ENCODE measurements around the gene ADGRV1. TPM values are rescaled to one million over a fixed set of nuclear protein-coding genes. Genes with fewer than 3 reads are reported as not detected.

The ADGRV1 gene
- total and polyA plus RNA-seq, 2 donors (not counting 3 experiments of a cell fraction or from before 2014, with no cell fraction given) = 0.11 to 0.55 TPM

DNA sequence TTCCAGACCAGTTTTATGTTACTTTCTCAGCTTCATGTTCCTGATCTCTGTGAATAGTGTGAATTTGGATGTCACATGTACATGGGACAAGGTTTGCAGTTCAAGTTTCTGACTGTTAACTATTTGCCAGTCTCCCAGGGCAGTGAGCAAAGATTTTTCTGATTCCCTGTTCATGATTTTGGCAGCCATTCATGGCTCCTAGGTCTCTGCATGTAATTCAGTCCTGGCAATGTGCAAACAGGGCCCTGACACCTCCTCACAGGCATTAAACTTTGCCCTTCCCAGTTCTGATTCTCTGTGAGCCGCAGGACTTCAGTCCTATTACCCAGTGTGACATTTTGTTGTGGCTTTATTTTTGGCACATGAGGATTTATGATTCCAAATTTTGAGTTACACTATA, 474.8 kb downstream of the ADGRV1 start:
- FAIRE-seq (no peak), DNase-seq (ENCODE audit: low read depth, low spot score) (no peak)
- Histone ChIP-seq H4K20me1 (replicated peaks; ENCODE audit: control insufficient read depth, extremely low read depth, insufficient read depth, low read length) (no peaks in the 10 kb centered on the region), H3K4me1 (ENCODE audit: control insufficient read depth, extremely low read depth, insufficient read depth, low read length) (no peaks in the 10 kb centered on the region), H2AFZ (ENCODE audit: low read depth, low read length) (no peak overlapping the region), H3K36me3 (ENCODE audit: control insufficient read depth in 2 of 2, extremely low read depth in 1 of 2, insufficient read depth in 2 of 2, low read length in 2 of 2) (no peaks in the 10 kb centered on the region), H3K9me3 (replicated peaks; ENCODE audit: control insufficient read depth, insufficient read depth, low read length) (no peaks in the 10 kb centered on the region), H3K9me1 (replicated peaks; ENCODE audit: control insufficient read depth, extremely low read depth, insufficient read depth, low read length) (no peaks in the 10 kb centered on the region), H3K9ac (replicated peaks; ENCODE audit: extremely low read depth, insufficient read depth, low read length) (no peak overlapping the region), H3K4me2 (ENCODE audit: insufficient read depth, low read length) (no peak overlapping the region), H3K27ac (ENCODE audit: insufficient read depth, low read depth, low read length) (no peak overlapping the region), H3K27me3 (ENCODE audit: control insufficient read depth in 2 of 2, insufficient read depth in 2 of 2, low read length in 2 of 2) (no peaks in the 10 kb centered on the region), H3K79me2 (ENCODE audit: control insufficient read depth, insufficient read depth, low read length) (no peaks in the 10 kb centered on the region), H3K4me3 (replicated peaks in 1 of 3; ENCODE audit: insufficient read depth in 1 of 3, low read depth in 1 of 3, low read length in 3 of 3) (no peak overlapping the region)
- ChIA-PET CTCF (interaction anchor here (1.0 kb wide), 1 partner anchor 18 kb away, joined by 4 read pairs; no protein-coding TSS in a partner anchor), POLR2A (no interaction called here)
- no TSS peak for BruUV-seq (replicated peaks)
- intact Hi-C loops (cut with micrococcal nuclease) (no loop called here), dilution Hi-C loops (cut with MboI; ENCODE audit: extremely low pct_ligation_motif_present, low sequenced_read_pairs) (no loop called here)
- TF ChIP-seq JUN (IDR thresholded peaks at IDR 0.05; ENCODE audit: borderline replicate concordance, insufficient read depth, insufficient read length, low read depth) = no peak
- no peak for TF ChIP-seq GATA2 (IDR thresholded peaks at IDR 0.05; ENCODE audit: insufficient read depth, insufficient read length, low read depth, low read length)
- TF ChIP-seq EZH2 (IDR thresholded peaks at IDR 0.05; ENCODE audit: borderline replicate concordance, low read depth, low read length, severe bottlenecking) = no peak

DNA sequence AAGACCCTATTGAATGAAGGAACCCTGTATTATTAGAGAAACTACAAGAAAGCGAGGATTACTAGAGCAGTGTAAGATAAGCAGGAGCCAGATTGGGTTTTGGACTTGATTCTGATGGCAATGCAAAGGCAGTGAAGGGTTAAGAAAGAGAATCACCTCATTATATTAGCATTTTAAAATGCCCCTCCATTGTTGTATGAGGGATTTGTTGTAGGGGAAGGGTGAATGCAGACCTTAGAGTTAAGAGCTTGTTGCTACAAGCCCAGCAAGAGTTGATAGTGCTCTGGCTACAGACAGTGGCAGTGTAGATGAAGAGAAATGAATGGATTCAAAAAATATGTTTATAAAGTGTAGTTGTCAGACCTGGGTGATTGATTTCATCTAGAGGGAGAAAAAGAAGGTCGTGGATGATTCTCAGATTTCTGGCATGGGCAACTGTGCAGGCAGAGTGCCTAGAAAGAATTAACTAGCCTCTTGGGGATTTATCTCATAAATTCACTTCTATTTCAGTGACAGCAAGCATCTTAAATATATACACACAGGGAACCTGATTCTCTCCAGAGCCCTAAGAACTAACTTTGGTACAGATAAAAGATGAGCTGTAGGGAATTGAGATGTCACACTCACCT, 479.7 kb downstream of the ADGRV1 start:
- no peak overlapping the region for H3K27ac ChIP-seq (ENCODE audit: insufficient read depth, low read depth, low read length)
- no peak for FAIRE-seq
- no peaks in the 10 kb centered on the region for H3K79me2 ChIP-seq (ENCODE audit: control insufficient read depth, insufficient read depth, low read length)
- BruUV-seq (replicated peaks) = no TSS peak
- intact Hi-C loops (cut with micrococcal nuclease) = no loop called here
- no peak overlapping the region for H3K4me2 ChIP-seq (ENCODE audit: insufficient read depth, low read length)
- no peaks in the 10 kb centered on the region for H3K9me3 ChIP-seq (replicated peaks; ENCODE audit: control insufficient read depth, insufficient read depth, low read length)
- H4K20me1 ChIP-seq (replicated peaks; ENCODE audit: control insufficient read depth, extremely low read depth, insufficient read depth, low read length) = no peaks in the 10 kb centered on the region
- ChIA-PET POLR2A (no interaction called here), CTCF (interaction anchor here (0.6 to 1.2 kb wide), 4 partner anchors 10 to 173 kb away, joined by 3 read pairs; no protein-coding TSS in a partner anchor)
- no peak for DNase-seq (ENCODE audit: low read depth, low spot score)
- no peaks in the 10 kb centered on the region for H3K36me3 ChIP-seq (ENCODE audit: control insufficient read depth in 2 of 2, extremely low read depth in 1 of 2, insufficient read depth in 2 of 2, low read length in 2 of 2)
- peaks cover 2% of the 10 kb centered on the region for H3K4me1 ChIP-seq (ENCODE audit: control insufficient read depth, extremely low read depth, insufficient read depth, low read length)
- no peak overlapping the region for H2AFZ ChIP-seq (ENCODE audit: low read depth, low read length)
- H3K4me3 ChIP-seq (replicated peaks in 1 of 3; ENCODE audit: insufficient read depth in 1 of 3, low read depth in 1 of 3, low read length in 3 of 3) = no peak overlapping the region
- TF ChIP-seq FOS (IDR thresholded peaks at IDR 0.05; ENCODE audit: borderline replicate concordance, insufficient read depth, low read length) = no peak
- TF ChIP-seq POLR2AphosphoS5 (IDR thresholded peaks at IDR 0.05; ENCODE audit: insufficient read depth, low read depth, low read length) = no peak
- TF ChIP-seq, protein P1, sequence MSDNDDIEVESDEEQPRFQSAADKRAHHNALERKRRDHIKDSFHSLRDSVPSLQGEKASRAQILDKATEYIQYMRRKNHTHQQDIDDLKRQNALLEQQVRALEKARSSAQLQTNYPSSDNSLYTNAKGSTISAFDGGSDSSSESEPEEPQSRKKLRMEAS (IDR thresholded peaks at IDR 0.05; ENCODE audit: insufficient read depth, insufficient read length) = no peak
- TF ChIP-seq EZH2 (IDR thresholded peaks at IDR 0.05; ENCODE audit: borderline replicate concordance, low read depth, low read length, severe bottlenecking) = no peak
- TF ChIP-seq CTCF (IDR thresholded peaks at IDR 0.05; ENCODE audit: extremely low read depth in 1 of 2, insufficient read depth in 1 of 2, low read depth in 1 of 2, low read length in 2 of 2) = no peak
- TF ChIP-seq JUN (IDR thresholded peaks at IDR 0.05; ENCODE audit: borderline replicate concordance, insufficient read depth, insufficient read length, low read depth) = no peak
- no peak for TF ChIP-seq POLR2A (IDR thresholded peaks at IDR 0.05; ENCODE audit: low read depth, low read length)
- no peak for TF ChIP-seq GATA2 (IDR thresholded peaks at IDR 0.05; ENCODE audit: insufficient read depth, insufficient read length, low read depth, low read length)
- no peak for TF ChIP-seq MYC (IDR thresholded peaks at IDR 0.05; ENCODE audit: low read depth, low read length)
- H3K27me3 ChIP-seq (ENCODE audit: control insufficient read depth in 2 of 2, insufficient read depth in 2 of 2, low read length in 2 of 2) = no peaks in the 10 kb centered on the region
- no peak overlapping the region for H3K9ac ChIP-seq (replicated peaks; ENCODE audit: extremely low read depth, insufficient read depth, low read length)
- H3K9me1 ChIP-seq (replicated peaks; ENCODE audit: control insufficient read depth, extremely low read depth, insufficient read depth, low read length) = no peaks in the 10 kb centered on the region
- dilution Hi-C loops (cut with MboI; ENCODE audit: extremely low pct_ligation_motif_present, low sequenced_read_pairs) = no loop called here
